Stomach (tissue), 9 donors: ENCODE measurements around the gene CSNK2A3. TPM values are rescaled to one million over a fixed set of nuclear protein-coding genes. Genes with fewer than 3 reads are reported as not detected.

Experiments used
- DNase-seq, 2 donors: peaks; one replicate each; pipeline versions ENCODE4 v3.0.0 to v3.0.0-alpha.2; 2013 to 2019
- H3K27ac ChIP-seq, 5 donors: fragments of 200-600 bp in 4 of 5; sonication (generic) in 4 of 5; one replicate each; pipeline ENCODE4 v1.5.1; 2013 to 2019; ENCODE audit warnings: mild to moderate bottlenecking in 1 of 5, moderate library complexity in 1 of 5
- H3K27me3 ChIP-seq, 3 donors: fragments of 200-600 bp; sonication (generic); one replicate each; pipeline ENCODE4 v1.5.1; 2017 to 2019; ENCODE audit warnings: mixed run types in 1 of 3
- H3K36me3 ChIP-seq, 4 donors: fragments of 200-600 bp; sonication (generic); 1 replicate in 3 of 4; 2 replicates in 1 of 4; pipeline ENCODE4 v1.5.1; 2016 to 2019
- H3K4me1 ChIP-seq, 4 donors: fragments of 200-600 bp; sonication (generic); one replicate each; pipeline ENCODE4 v1.5.1; 2016 to 2019
- H3K4me3 ChIP-seq, 4 donors: fragments of 200-600 bp; sonication (generic) in 3 of 4; one replicate each; pipeline ENCODE4 v1.5.1; 2016 to 2019; ENCODE audit warnings: mild to moderate bottlenecking in 1 of 4
- H3K9me3 ChIP-seq, 4 donors: fragments of 200-600 bp; sonication (generic); one replicate each; pipeline ENCODE4 v1.5.1; 2016 to 2019
- EP300 ChIP-seq: sonication (generic); formaldehyde crosslinking; IDR thresholded peaks from one replicate; pipeline ENCODE4 v1.6.1; 2017; ENCODE audit warnings: antibody characterized with exemption
- POLR2A ChIP-seq, 4 donors: fragments of 450-650 bp; IDR thresholded peaks; one replicate each; pipeline ENCODE4 v1.6.1; 2016; ENCODE audit warnings: antibody characterized with exemption in 4 of 4, control low read depth in 2 of 4, mild to moderate bottlenecking in 1 of 4, moderate library complexity in 1 of 4
- POLR2AphosphoS5 ChIP-seq, 3 donors: sonication (generic); formaldehyde crosslinking; IDR thresholded peaks; one replicate each; pipeline ENCODE4 v1.6.1; 2016; ENCODE audit warnings: antibody characterized with exemption in 3 of 3
- WGBS, 5 donors: extraction: QIAGEN DNeasy Blood & Tissue Kit in 3 of 5; methylation state at CpG; one replicate each; pipeline versions ENCODE4 v1.1.5 to v1.1.7; 2013 to 2018; 5-methylcytosine and 5-hydroxymethylcytosine counted together
- intact Hi-C: fragments of 100-400 bp; cut with DNase I; formaldehyde crosslinking; loops from one replicate; pipeline ENCODE4 v1.15.1; 2023; ENCODE audit warnings: low total_unique reads
- polyA plus RNA-seq, 3 donors: library from polyadenylated mRNA; stranded (reverse); fragments of 200-250 nt; gene quantifications; one replicate each; pipeline ENCODE4 v1.2.3, GENCODE V29; 2013
- total RNA-seq, 5 donors: library from RNA; depleted of rRNA; stranded (reverse); fragments of >200 nt; gene quantifications; one replicate each; pipeline versions ENCODE4 v1.1.0 to v1.2.3, GENCODE V29; 2014 to 2016
- TF ChIP-seq, protein P1 (sequence below), 7 experiments: fragments of 450-650 bp in 4 of 7; fragments of 200-600 bp in 3 of 7; sonication (generic) in 3 of 7; IDR thresholded peaks; one replicate each; pipeline ENCODE4 v1.5.1; 2016 to 2019; ENCODE audit warnings: antibody characterized with exemption in 7 of 7, control low read depth in 2 of 7, mild to moderate bottlenecking in 1 of 7
- donor health status: healthy with polysubstance abuse.
- donor health status: Bipolar disorder and iron deficiency.
- donor health status: healthy.

Gene CSNK2A3
- total and polyA plus RNA-seq, 8 donors, result 0.23 to 1.2 (median 0.73) TPM; not detected in 3

DNA sequence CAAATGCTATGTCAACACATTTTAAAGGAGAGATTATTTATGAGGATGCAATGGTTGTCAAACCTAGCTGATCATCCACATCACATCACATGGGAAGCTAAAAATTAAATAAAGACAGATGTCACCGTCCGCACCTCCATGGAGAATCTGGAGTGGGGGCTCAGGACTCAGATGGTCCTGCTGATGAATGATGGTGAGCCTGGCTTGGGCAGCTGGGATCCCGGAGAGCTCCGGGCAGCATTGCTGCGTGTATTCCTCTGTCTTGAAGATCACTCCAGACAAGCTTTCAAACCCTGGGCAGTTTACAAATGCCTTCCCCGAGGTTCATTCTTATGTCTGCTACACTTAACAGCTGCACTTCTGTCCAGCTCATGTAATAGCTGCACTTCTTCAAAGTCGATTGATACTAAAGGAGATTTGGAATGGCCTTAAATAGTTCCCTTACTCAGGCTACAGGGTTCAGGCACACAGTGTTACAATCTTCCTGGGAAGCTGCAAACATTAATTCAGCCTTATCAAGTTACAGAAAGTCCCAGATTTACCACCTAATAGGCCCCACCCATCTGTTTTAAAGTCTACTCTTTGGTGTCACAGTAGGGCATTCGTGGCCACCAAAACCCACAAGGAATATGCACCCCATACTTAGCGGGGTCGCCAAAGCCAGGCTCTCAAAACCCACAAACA lies 34.7 kb upstream of the CSNK2A3 start:
- TF ChIP-seq POLR2AphosphoS5 (IDR thresholded peaks at IDR 0.05) (no peak), POLR2A (IDR thresholded peaks at IDR 0.05) (no peak), EP300 (no peak)
- TF ChIP-seq, protein P1, sequence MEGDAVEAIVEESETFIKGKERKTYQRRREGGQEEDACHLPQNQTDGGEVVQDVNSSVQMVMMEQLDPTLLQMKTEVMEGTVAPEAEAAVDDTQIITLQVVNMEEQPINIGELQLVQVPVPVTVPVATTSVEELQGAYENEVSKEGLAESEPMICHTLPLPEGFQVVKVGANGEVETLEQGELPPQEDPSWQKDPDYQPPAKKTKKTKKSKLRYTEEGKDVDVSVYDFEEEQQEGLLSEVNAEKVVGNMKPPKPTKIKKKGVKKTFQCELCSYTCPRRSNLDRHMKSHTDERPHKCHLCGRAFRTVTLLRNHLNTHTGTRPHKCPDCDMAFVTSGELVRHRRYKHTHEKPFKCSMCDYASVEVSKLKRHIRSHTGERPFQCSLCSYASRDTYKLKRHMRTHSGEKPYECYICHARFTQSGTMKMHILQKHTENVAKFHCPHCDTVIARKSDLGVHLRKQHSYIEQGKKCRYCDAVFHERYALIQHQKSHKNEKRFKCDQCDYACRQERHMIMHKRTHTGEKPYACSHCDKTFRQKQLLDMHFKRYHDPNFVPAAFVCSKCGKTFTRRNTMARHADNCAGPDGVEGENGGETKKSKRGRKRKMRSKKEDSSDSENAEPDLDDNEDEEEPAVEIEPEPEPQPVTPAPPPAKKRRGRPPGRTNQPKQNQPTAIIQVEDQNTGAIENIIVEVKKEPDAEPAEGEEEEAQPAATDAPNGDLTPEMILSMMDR (IDR thresholded peaks at IDR 0.05), result no peak
- H3K27me3 ChIP-seq, result no peaks in the 10 kb centered on the region
- 67 to 82% (median 75%) methylated on average over 10 of the region's 10 CpGs for WGBS, 5 donors

DNA sequence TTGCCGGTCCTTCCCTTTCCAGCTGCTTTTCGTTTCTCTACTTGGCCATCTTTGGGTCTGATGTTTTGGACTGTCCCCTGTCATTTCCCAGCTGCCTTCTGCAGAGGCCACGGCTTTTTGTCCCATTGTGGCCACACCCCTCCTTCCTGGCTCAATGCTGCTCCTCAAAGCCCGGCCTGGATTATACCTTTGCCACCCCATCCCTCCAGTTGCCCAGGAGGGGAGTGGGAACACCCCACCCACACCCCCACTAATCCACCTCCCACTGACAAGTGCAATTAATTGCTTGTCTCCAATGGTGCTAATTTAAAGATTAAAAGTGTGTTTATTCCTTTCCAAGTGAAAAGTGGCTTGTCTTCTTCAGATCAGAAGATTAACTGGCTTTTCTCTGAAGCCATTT lies 34.2 kb upstream of the CSNK2A3 start:
- no peaks in the 10 kb centered on the region for H3K36me3 ChIP-seq
- H3K4me3 ChIP-seq, result no peak overlapping the region
- TF ChIP-seq EP300 (no peak), POLR2A (IDR thresholded peaks at IDR 0.05) (no peak), POLR2AphosphoS5 (IDR thresholded peaks at IDR 0.05) (no peak)
- TF ChIP-seq, protein P1 (IDR thresholded peaks at IDR 0.05), result no peak
- no peak for DNase-seq
- H3K9me3 ChIP-seq, result no peaks in the 10 kb centered on the region
- peaks cover 0 to 8% (median 0%) of the 10 kb centered on the region in 4 donors for H3K4me1 ChIP-seq
- no peaks in the 10 kb centered on the region for H3K27me3 ChIP-seq
- intact Hi-C loops, result no loop called here
- no peak overlapping the region for H3K27ac ChIP-seq
- 47 to 73% (median 67%) methylated on average over 4 of the region's 4 CpGs for WGBS, 5 donors

More for the DNA sequence above, 34.7 kb upstream of the CSNK2A3 start:
- Histone ChIP-seq H3K27ac (no peak overlapping the region), H3K4me3 (no peak overlapping the region), H3K9me3 (no peaks in the 10 kb centered on the region), H3K36me3 (no peaks in the 10 kb centered on the region), H3K4me1 (peaks cover 0 to 9% (median 0%) of the 10 kb centered on the region in 4 donors)
- no peak for DNase-seq
- intact Hi-C loops, result no loop called here

DNA sequence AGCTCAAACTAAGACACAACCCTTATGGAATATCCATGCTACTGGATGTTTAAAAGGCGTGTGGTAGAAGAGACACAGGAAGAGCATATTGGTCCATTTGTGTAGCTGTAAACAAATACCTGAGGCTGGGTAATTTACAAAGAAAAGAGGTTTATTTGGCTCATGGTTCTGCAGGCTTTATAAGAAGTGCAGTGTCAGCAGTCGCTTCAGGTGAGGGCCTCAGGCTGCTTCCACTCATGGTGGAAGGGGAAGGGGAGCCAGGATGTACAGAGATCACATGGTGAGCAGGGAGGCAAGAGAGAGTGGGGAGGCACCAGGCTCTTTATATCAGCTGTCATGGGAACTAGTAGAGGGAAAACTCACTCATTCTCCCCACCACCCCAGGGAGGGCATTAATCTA lies 31.8 kb upstream of the CSNK2A3 start:
- intact Hi-C loops, result no loop called here
- Histone ChIP-seq H3K27me3 (no peaks in the 10 kb centered on the region), H3K9me3 (no peaks in the 10 kb centered on the region), H3K4me3 (no peak overlapping the region), H3K27ac (no peak overlapping the region), H3K36me3 (no peaks in the 10 kb centered on the region), H3K4me1 (no peaks in the 10 kb centered on the region)
- whole genome bisulfite sequencing, 5 donors, result 92 to 97% (median 95%) methylated on average over 2 of the region's 2 CpGs
- DNase-seq, result no peak
- TF ChIP-seq, protein P1 (IDR thresholded peaks at IDR 0.05), result no peak
- TF ChIP-seq EP300 (no peak), POLR2AphosphoS5 (IDR thresholded peaks at IDR 0.05) (no peak), POLR2A (IDR thresholded peaks at IDR 0.05) (no peak)

DNA sequence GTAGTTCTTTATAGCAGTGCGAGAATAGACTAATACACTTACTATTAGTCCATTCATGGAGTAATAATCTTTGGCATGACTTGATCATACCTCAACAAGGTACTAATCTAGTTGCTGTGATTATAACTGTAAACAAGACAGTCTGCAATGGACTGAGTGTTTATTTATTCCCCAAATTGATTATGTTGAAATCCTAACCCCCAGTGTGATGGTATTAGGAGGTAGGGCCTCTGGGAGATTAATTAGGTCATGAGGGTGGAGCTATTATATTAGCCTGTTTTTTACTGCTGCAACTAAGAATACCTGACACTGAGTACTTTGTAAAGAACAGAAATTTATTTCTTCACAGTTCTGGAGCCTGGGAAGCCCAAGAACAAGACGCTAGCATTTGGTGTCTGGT lies 30.9 kb upstream of the CSNK2A3 start:
- Histone ChIP-seq H3K27ac (no peak overlapping the region), H3K9me3 (no peaks in the 10 kb centered on the region), H3K4me3 (no peak overlapping the region), H3K36me3 (no peaks in the 10 kb centered on the region), H3K27me3 (no peaks in the 10 kb centered on the region), H3K4me1 (no peaks in the 10 kb centered on the region)
- no peak for TF ChIP-seq EP300
- no peak for TF ChIP-seq POLR2A (IDR thresholded peaks at IDR 0.05)
- TF ChIP-seq, protein P1 (IDR thresholded peaks at IDR 0.05), result no peak
- TF ChIP-seq POLR2AphosphoS5 (IDR thresholded peaks at IDR 0.05), result no peak
- WGBS, 5 donors, result 85 to 94% (median 91%) methylated on average over 2 of the region's 2 CpGs
- DNase-seq, result no peak
- intact Hi-C loops, result no loop called here
